Measurements from ENCODE around the gene PRKAB2.
"Not testable (repeated sequence)": the region's sequence is repeated elsewhere in the genome, so short reads cannot be mapped to it uniquely, and the experiment has no call there.

Gene PRKAB2

GRCh38 chr1:147115079-147115478 is 57.2 kb downstream of the PRKAB2 start:
- H3K9me3 ChIP-seq (ENCODE audit: control insufficient read depth in 5 of 5, low read length in 5 of 5); H3K9ac ChIP-seq (ENCODE audit: low read length in 5 of 5); H3K4me3 ChIP-seq (ENCODE audit: low read depth in 1 of 5, low read length in 5 of 5); H3K36me3 ChIP-seq (ENCODE audit: control insufficient read depth in 5 of 5, insufficient read depth in 5 of 5, low read length in 5 of 5); H3K4me1 ChIP-seq (ENCODE audit: control insufficient read depth in 5 of 5, insufficient read depth in 5 of 5, low read length in 5 of 5); H3K27me3 ChIP-seq (ENCODE audit: control insufficient read depth in 5 of 5, insufficient read depth in 4 of 5, low read length in 5 of 5); H3K27ac ChIP-seq (ENCODE audit: low read depth, low read length): not testable (repeated sequence)

GRCh38 chr1:147114353-147114752 is 57.9 kb downstream of the PRKAB2 start:
- H3K36me3 ChIP-seq (ENCODE audit: control insufficient read depth in 5 of 5, insufficient read depth in 5 of 5, low read length in 5 of 5); H3K9me3 ChIP-seq (ENCODE audit: control insufficient read depth in 5 of 5, low read length in 5 of 5); H3K9ac ChIP-seq (ENCODE audit: low read length in 5 of 5); H3K27me3 ChIP-seq (ENCODE audit: control insufficient read depth in 5 of 5, insufficient read depth in 4 of 5, low read length in 5 of 5); H3K27ac ChIP-seq (ENCODE audit: low read depth, low read length); H3K4me1 ChIP-seq (ENCODE audit: control insufficient read depth in 5 of 5, insufficient read depth in 5 of 5, low read length in 5 of 5); H3K4me3 ChIP-seq (ENCODE audit: low read depth in 1 of 5, low read length in 5 of 5): not testable (repeated sequence)

- no peak overlapping the region for H3K9ac ChIP-seq (ENCODE audit: low read length in 5 of 5)
- no peaks in the 10 kb centered on the region for H3K4me1 ChIP-seq (ENCODE audit: control insufficient read depth in 5 of 5, insufficient read depth in 5 of 5, low read length in 5 of 5)
- H3K36me3 ChIP-seq (ENCODE audit: control insufficient read depth in 5 of 5, insufficient read depth in 5 of 5, low read length in 5 of 5) = no peaks in the 10 kb centered on the region
- no peak overlapping the region for H3K4me3 ChIP-seq (ENCODE audit: low read depth in 1 of 5, low read length in 5 of 5)
- H3K27me3 ChIP-seq (ENCODE audit: control insufficient read depth in 5 of 5, insufficient read depth in 4 of 5, low read length in 5 of 5) = peaks cover 0 to 9% (median 3%) of the 10 kb centered on the region in 5 donors
- H3K27ac ChIP-seq (ENCODE audit: low read depth, low read length) = no peak overlapping the region
- no peaks in the 10 kb centered on the region for H3K9me3 ChIP-seq (ENCODE audit: control insufficient read depth in 5 of 5, low read length in 5 of 5)
Observed at GRCh38 chr1:147111381-147112130, 60.7 kb downstream of the PRKAB2 start.

GRCh38 chr1:147110872-147111271 is 61.4 kb downstream of the PRKAB2 start:
- no peak overlapping the region for H3K4me3 ChIP-seq (ENCODE audit: low read depth in 1 of 5, low read length in 5 of 5)
- no peaks in the 10 kb centered on the region for H3K9me3 ChIP-seq (ENCODE audit: control insufficient read depth in 5 of 5, low read length in 5 of 5)
- H3K27ac ChIP-seq (ENCODE audit: low read depth, low read length) = no peak overlapping the region
- H3K9ac ChIP-seq (ENCODE audit: low read length in 5 of 5) = no peak overlapping the region
- H3K27me3 ChIP-seq (ENCODE audit: control insufficient read depth in 5 of 5, insufficient read depth in 4 of 5, low read length in 5 of 5) = peaks cover 0 to 9% (median 3%) of the 10 kb centered on the region in 5 donors
- H3K36me3 ChIP-seq (ENCODE audit: control insufficient read depth in 5 of 5, insufficient read depth in 5 of 5, low read length in 5 of 5) = no peaks in the 10 kb centered on the region
- no peaks in the 10 kb centered on the region for H3K4me1 ChIP-seq (ENCODE audit: control insufficient read depth in 5 of 5, insufficient read depth in 5 of 5, low read length in 5 of 5)

- H3K4me1 ChIP-seq (ENCODE audit: control insufficient read depth in 5 of 5, insufficient read depth in 5 of 5, low read length in 5 of 5) = no peaks in the 10 kb centered on the region
- H3K36me3 ChIP-seq (ENCODE audit: control insufficient read depth in 5 of 5, insufficient read depth in 5 of 5, low read length in 5 of 5) = no peaks in the 10 kb centered on the region
- no peak overlapping the region for H3K27ac ChIP-seq (ENCODE audit: low read depth, low read length)
- no peaks in the 10 kb centered on the region for H3K9me3 ChIP-seq (ENCODE audit: control insufficient read depth in 5 of 5, low read length in 5 of 5)
- no peak overlapping the region for H3K4me3 ChIP-seq (ENCODE audit: low read depth in 1 of 5, low read length in 5 of 5)
- no peak overlapping the region for H3K9ac ChIP-seq (ENCODE audit: low read length in 5 of 5)
- H3K27me3 ChIP-seq (ENCODE audit: control insufficient read depth in 5 of 5, insufficient read depth in 4 of 5, low read length in 5 of 5) = peaks cover 0 to 9% (median 3%) of the 10 kb centered on the region in 5 donors
Observed at GRCh38 chr1:147110434-147110833, 61.8 kb downstream of the PRKAB2 start.

- Histone ChIP-seq H3K4me1 (ENCODE audit: control insufficient read depth in 5 of 5, insufficient read depth in 5 of 5, low read length in 5 of 5) (no peaks in the 10 kb centered on the region), H3K9me3 (ENCODE audit: control insufficient read depth in 5 of 5, low read length in 5 of 5) (no peaks in the 10 kb centered on the region), H3K9ac (ENCODE audit: low read length in 5 of 5) (no peak overlapping the region), H3K36me3 (ENCODE audit: control insufficient read depth in 5 of 5, insufficient read depth in 5 of 5, low read length in 5 of 5) (no peaks in the 10 kb centered on the region), H3K27ac (ENCODE audit: low read depth, low read length) (no peak overlapping the region), H3K27me3 (ENCODE audit: control insufficient read depth in 5 of 5, insufficient read depth in 4 of 5, low read length in 5 of 5) (peaks cover 0 to 9% (median 3%) of the 10 kb centered on the region in 5 donors), H3K4me3 (ENCODE audit: low read depth in 1 of 5, low read length in 5 of 5) (no peak overlapping the region)
Observed at GRCh38 chr1:147109762-147110161, 62.5 kb downstream of the PRKAB2 start.

GRCh38 chr1:147109041-147109440 is 63.2 kb downstream of the PRKAB2 start:
- H3K4me1 ChIP-seq (ENCODE audit: control insufficient read depth in 5 of 5, insufficient read depth in 5 of 5, low read length in 5 of 5) = no peaks in the 10 kb centered on the region

GRCh38 chr1:147106407-147106881 is 65.8 kb downstream of the PRKAB2 start:
- not testable (repeated sequence) for H3K9ac ChIP-seq (ENCODE audit: low read length in 5 of 5); H3K36me3 ChIP-seq (ENCODE audit: control insufficient read depth in 5 of 5, insufficient read depth in 5 of 5, low read length in 5 of 5); H3K4me1 ChIP-seq (ENCODE audit: control insufficient read depth in 5 of 5, insufficient read depth in 5 of 5, low read length in 5 of 5); H3K27ac ChIP-seq (ENCODE audit: low read depth, low read length); H3K4me3 ChIP-seq (ENCODE audit: low read depth in 1 of 5, low read length in 5 of 5); H3K9me3 ChIP-seq (ENCODE audit: control insufficient read depth in 5 of 5, low read length in 5 of 5); H3K27me3 ChIP-seq (ENCODE audit: control insufficient read depth in 5 of 5, insufficient read depth in 4 of 5, low read length in 5 of 5)

More at GRCh38 chr1:147109041-147109440, 63.2 kb downstream of the PRKAB2 start:
- Histone ChIP-seq H3K4me3 (ENCODE audit: low read depth in 1 of 5, low read length in 5 of 5) (no peak overlapping the region), H3K36me3 (ENCODE audit: control insufficient read depth in 5 of 5, insufficient read depth in 5 of 5, low read length in 5 of 5) (no peaks in the 10 kb centered on the region), H3K9me3 (ENCODE audit: control insufficient read depth in 5 of 5, low read length in 5 of 5) (no peaks in the 10 kb centered on the region), H3K9ac (ENCODE audit: low read length in 5 of 5) (no peak overlapping the region), H3K27ac (ENCODE audit: low read depth, low read length) (no peak overlapping the region), H3K27me3 (ENCODE audit: control insufficient read depth in 5 of 5, insufficient read depth in 4 of 5, low read length in 5 of 5) (peaks cover 0 to 9% (median 3%) of the 10 kb centered on the region in 5 donors)

GRCh38 chr1:147105909-147106308 is 66.4 kb downstream of the PRKAB2 start:
- Histone ChIP-seq H3K4me1 (ENCODE audit: control insufficient read depth in 5 of 5, insufficient read depth in 5 of 5, low read length in 5 of 5) (no peaks in the 10 kb centered on the region), H3K4me3 (ENCODE audit: low read depth in 1 of 5, low read length in 5 of 5) (no peak overlapping the region), H3K36me3 (ENCODE audit: control insufficient read depth in 5 of 5, insufficient read depth in 5 of 5, low read length in 5 of 5) (no peaks in the 10 kb centered on the region), H3K9ac (ENCODE audit: low read length in 5 of 5) (no peak overlapping the region), H3K9me3 (ENCODE audit: control insufficient read depth in 5 of 5, low read length in 5 of 5) (no peaks in the 10 kb centered on the region), H3K27me3 (ENCODE audit: control insufficient read depth in 5 of 5, insufficient read depth in 4 of 5, low read length in 5 of 5) (peaks cover 0 to 9% (median 3%) of the 10 kb centered on the region in 5 donors), H3K27ac (ENCODE audit: low read depth, low read length) (no peak overlapping the region)

Measured in subcutaneous abdominal adipose tissue (tissue), 5 donors.